Right lobe of liver (tissue), 4 donors: ENCODE results near the gene DIS3L2.

Experiments
- POLR2A ChIP-seq: fragments of 450-650 bp; IDR thresholded peaks from one replicate; pipeline ENCODE4 v1.6.1; 2017; ENCODE audit warnings: antibody characterized with exemption, mild to moderate bottlenecking
- TF ChIP-seq, protein P1 (sequence below), 4 donors: fragments of 200-600 bp in 3 of 4; fragments of 450-650 bp in 1 of 4; IDR thresholded peaks; one replicate each; pipeline versions ENCODE4 v1.5.1 to v1.8.0; 2016 to 2022; ENCODE audit warnings: antibody characterized with exemption in 4 of 4, mild to moderate bottlenecking in 2 of 4
- donor health status: DM: no; HTN: no; CAD: no.
- donor health status: DM: no; HTN: no; CAD: no.
- donor health status: DM: no; HTN: yes; CAD: no.

- TF ChIP-seq POLR2A: no peak
- TF ChIP-seq, protein P1, sequence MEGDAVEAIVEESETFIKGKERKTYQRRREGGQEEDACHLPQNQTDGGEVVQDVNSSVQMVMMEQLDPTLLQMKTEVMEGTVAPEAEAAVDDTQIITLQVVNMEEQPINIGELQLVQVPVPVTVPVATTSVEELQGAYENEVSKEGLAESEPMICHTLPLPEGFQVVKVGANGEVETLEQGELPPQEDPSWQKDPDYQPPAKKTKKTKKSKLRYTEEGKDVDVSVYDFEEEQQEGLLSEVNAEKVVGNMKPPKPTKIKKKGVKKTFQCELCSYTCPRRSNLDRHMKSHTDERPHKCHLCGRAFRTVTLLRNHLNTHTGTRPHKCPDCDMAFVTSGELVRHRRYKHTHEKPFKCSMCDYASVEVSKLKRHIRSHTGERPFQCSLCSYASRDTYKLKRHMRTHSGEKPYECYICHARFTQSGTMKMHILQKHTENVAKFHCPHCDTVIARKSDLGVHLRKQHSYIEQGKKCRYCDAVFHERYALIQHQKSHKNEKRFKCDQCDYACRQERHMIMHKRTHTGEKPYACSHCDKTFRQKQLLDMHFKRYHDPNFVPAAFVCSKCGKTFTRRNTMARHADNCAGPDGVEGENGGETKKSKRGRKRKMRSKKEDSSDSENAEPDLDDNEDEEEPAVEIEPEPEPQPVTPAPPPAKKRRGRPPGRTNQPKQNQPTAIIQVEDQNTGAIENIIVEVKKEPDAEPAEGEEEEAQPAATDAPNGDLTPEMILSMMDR (IDR thresholded peaks at IDR 0.05): no peak
Observed at GRCh38 chr2:231934441-231935206, 26.9 kb upstream of the DIS3L2 start.
